DOHH2 (cell line): ENCODE results near the gene CD79A.

Experiments
- EZH2phosphoT487 ChIP-seq: fragments of 200-600 bp; sonication (generic); IDR thresholded peaks from 2 replicates; pipeline ENCODE4 v1.6.1; 2017; ENCODE audit warnings: borderline replicate concordance, mild to moderate bottlenecking, antibody characterized with exemption, low read length, moderate library complexity, mixed read lengths
- TF ChIP-seq, protein P1 (sequence below): fragments of 200-600 bp; sonication (generic); IDR thresholded peaks from one replicate; pipeline ENCODE4 v1.5.1; 2014; ENCODE audit warnings: antibody characterized with exemption, mild to moderate bottlenecking, low read depth, low read length; ENCODE audit not compliant: poor library complexity, severe bottlenecking

DNA sequence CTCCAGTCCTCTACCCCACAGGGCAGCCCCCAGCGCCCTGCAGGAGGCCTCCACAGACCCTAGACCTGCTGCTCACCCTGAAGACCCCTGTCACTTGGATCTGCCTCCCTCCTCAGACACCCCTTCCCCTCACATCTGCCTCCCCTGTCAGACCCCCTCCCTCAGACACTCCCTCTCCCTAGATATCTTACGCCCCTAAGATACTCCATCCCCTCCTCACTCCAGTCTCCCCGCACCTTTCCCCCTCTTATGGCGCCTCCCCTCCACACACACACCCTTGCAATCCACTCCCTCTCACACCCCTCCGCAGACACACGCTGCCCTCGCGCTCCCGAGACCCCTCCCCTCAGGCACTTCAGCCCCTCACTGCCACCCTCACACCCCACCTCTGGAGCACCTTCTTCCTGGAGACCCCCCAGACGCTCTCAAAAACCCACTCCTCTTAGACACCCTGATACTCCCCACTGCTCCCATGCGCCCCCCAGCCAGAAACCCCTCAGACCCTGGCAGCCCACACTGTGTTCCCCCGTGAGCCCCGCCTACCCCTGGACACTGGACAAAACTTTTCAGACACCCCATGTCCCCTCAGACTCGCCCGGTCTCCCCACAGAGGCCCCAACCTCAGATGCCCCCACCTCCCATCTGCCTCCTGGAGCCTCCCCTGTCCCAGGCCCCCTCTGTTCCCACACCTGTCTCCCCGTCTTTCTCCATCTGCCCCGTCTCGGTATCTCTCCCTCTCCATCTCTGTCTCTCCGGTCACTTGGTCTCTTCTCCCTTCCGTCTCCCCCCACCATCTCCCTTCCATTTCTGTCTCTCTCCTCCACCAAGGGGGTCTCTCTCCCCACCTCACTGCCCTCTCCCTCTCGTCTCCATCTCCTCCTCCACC lies 36.7 kb downstream of the CD79A start:
- TF ChIP-seq, protein P1, sequence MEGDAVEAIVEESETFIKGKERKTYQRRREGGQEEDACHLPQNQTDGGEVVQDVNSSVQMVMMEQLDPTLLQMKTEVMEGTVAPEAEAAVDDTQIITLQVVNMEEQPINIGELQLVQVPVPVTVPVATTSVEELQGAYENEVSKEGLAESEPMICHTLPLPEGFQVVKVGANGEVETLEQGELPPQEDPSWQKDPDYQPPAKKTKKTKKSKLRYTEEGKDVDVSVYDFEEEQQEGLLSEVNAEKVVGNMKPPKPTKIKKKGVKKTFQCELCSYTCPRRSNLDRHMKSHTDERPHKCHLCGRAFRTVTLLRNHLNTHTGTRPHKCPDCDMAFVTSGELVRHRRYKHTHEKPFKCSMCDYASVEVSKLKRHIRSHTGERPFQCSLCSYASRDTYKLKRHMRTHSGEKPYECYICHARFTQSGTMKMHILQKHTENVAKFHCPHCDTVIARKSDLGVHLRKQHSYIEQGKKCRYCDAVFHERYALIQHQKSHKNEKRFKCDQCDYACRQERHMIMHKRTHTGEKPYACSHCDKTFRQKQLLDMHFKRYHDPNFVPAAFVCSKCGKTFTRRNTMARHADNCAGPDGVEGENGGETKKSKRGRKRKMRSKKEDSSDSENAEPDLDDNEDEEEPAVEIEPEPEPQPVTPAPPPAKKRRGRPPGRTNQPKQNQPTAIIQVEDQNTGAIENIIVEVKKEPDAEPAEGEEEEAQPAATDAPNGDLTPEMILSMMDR = no peak
- no peak for TF ChIP-seq EZH2phosphoT487
